GM12864 (cell line): ENCODE measurements around the gene OR2AG2.

Experiments used
- DNase-seq: peaks from one replicate; pipeline ENCODE4 v3.0.0-alpha.2; 2011; ENCODE audit warnings: low read depth
- H3K4me3 ChIP-seq: 2 replicates; pipeline ENCODE4 v1.5.1; 2011; ENCODE audit warnings: mild to moderate bottlenecking, low read depth, low read length, control low read depth
- TF ChIP-seq, protein P1 (sequence below): IDR thresholded peaks from 2 replicates; pipeline ENCODE4 v1.5.1; 2011; ENCODE audit warnings: low read depth, mild to moderate bottlenecking, moderate library complexity, low read length, control low read depth, inconsistent platforms; ENCODE audit errors: missing control alignments

OR2AG2 gene

DNA sequence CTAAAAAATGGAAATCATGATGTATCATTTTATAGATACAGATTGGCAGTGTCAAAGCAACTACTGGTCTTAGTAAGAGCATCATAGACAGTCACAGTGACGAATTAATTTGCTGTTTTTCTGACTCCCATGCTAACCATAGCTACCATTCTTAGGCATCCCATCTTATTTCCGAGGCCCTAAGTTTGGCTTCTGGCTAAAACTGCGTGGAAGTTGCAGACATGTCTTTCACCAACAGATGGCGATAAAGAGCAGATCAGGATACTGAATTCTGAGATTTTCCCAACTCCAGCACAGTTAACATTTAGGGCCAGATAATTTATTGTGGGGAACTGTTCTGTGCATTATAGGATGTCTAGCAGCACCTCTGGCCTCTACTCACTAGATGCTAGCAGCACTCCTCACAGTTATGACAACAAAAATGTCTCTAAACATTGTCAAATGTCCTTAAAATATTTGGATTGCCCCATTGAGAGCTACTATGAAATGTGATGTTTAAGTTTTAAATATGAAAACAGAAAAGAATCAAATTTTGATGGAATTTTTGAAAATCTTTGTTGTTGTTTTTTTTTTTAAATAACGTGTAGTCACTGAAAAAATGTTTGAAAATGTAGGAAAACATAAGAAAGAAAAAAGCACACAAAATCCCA, 16.3 kb downstream of the OR2AG2 start:
- no peak overlapping the region for H3K4me3 ChIP-seq
- TF ChIP-seq, protein P1, sequence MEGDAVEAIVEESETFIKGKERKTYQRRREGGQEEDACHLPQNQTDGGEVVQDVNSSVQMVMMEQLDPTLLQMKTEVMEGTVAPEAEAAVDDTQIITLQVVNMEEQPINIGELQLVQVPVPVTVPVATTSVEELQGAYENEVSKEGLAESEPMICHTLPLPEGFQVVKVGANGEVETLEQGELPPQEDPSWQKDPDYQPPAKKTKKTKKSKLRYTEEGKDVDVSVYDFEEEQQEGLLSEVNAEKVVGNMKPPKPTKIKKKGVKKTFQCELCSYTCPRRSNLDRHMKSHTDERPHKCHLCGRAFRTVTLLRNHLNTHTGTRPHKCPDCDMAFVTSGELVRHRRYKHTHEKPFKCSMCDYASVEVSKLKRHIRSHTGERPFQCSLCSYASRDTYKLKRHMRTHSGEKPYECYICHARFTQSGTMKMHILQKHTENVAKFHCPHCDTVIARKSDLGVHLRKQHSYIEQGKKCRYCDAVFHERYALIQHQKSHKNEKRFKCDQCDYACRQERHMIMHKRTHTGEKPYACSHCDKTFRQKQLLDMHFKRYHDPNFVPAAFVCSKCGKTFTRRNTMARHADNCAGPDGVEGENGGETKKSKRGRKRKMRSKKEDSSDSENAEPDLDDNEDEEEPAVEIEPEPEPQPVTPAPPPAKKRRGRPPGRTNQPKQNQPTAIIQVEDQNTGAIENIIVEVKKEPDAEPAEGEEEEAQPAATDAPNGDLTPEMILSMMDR = peak; percentile 79
- DNase-seq = no peak

DNA sequence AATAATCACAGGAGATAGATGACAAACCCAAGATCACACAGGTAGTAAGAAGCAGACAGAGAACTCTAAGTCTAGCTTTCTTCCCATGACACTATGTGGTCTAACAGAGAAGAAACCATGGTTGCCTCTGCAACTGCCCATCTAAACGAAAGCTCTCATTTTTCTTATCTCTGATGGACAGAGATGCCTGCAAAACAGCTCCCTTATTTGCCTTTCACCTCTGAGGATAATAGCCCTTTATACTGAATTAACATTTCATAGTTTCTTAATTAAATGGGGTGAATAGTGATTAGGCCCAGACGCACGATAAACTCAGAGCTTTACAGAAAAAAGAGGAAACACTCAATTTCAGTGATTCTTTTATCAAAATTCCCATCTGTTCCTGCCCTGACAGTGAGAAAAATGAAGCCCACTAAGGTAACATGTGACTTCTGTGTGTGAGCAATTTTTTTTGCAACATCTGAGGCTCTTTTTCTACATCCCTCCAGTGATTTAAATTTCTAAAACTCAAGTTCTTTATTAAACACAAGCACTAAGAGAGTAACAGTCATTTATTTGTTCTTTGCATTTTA, 24.6 kb downstream of the OR2AG2 start:
- TF ChIP-seq, protein P1 = no peak
- no peak for DNase-seq
- H3K4me3 ChIP-seq = no peak overlapping the region

DNA sequence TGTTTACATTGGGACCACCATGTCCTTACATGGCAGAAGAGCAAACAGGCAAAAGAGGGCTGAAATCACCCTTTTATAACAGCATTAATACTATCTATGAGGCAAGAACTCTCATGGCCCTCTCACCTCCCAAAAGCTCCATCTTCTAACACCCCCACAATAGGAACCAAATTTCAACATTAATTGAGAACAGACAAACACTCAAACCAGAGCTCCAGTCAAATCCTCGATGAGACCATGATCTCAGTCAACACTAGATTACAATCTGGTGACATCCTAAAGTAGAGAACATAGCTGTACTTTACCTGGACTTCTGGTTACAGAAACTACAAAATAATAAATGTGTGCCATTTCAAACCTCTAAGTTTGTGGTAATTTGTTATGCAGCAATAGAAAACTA, 25.1 kb downstream of the OR2AG2 start:
- TF ChIP-seq, protein P1 = no peak
- no peak for DNase-seq
- H3K4me3 ChIP-seq = peak overlapping the region; percentile 58

DNA sequence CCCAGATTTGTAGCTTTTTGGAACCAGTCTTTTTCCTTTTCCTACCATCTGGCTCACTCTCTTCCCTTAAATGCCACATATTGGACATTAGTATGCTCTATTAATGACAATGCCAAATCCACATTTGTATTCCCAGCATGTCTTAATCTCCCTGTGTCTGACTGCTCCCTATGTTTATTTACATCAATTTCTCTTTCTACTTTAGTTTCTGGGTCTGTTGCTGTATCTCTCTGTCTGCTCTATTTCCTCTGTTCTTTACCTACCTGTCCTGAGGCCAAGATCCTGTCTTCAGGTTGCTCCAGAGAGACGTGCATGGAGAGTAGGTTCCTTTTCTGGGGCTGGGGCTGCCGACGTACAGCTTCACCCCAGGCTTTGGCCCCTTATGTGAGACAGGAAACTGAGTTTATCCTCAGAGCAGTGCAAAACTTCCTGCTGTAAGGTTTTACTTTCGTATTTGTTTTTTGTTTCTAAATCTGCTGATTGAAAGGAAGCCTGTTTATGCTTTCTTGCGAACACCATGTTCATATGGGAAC, 25.6 kb downstream of the OR2AG2 start:
- peak; percentile 60 for DNase-seq
- H3K4me3 ChIP-seq = peak overlapping the region; percentile 58
- TF ChIP-seq, protein P1 = no peak

DNA sequence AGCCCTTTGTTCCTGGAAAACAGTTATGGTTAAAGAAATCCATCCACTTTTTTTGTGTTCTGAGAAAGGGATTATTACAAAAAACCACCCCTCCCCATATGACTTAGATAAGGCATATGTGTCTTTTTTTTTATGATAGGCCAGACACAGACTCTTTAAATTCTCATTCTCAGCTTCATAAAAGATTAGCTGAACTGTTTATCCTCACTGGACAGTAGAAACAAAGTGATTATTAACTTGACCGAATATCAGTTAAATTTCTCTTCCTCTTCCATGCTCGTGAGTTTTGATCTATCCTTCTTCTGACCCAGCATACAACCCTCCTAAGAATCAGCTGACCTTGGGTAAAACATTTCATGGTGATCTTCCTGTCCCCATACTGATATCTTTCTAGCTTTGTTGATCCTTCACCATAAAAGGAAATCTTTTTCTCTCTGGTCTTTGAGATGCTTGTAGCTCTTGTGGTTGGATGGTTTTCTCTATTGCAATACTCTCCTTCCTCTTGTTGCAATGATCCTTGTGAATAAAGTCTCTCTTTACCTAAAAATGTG, 26.2 kb downstream of the OR2AG2 start:
- no peak for DNase-seq
- TF ChIP-seq, protein P1 = no peak
- peak overlapping the region; percentile 58 for H3K4me3 ChIP-seq

DNA sequence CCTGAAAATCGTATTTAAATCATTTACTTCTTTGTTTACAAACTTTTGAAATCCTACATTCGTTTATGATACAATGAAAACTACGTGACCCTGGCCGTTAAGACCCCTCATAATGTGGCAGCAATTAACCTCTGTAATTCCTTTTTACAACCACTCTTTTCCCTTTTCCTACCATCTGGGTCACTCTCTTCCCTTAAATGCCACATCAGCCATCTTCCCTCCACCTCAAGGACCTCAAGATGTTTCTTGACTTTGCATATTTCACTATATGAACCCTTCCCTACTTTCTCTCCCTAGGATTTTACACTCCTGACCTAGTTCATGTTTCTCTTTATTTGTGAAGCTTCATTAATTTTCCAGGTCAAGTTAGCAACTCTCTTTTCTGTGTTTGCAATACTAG, 26.8 kb downstream of the OR2AG2 start:
- TF ChIP-seq, protein P1 = no peak

More for the DNA sequence above, 26.8 kb downstream of the OR2AG2 start:
- no peak for DNase-seq
- H3K4me3 ChIP-seq = peak overlapping the region; percentile 58
